HK-2 (cell line): ENCODE results near the gene KCNC3.

ENCODE experiments used
- DNase-seq: peaks from one replicate; pipeline ENCODE4 v3.0.0-alpha.2; 2018; ENCODE audit not compliant: unreplicated experiment

KCNC3 gene

DNA sequence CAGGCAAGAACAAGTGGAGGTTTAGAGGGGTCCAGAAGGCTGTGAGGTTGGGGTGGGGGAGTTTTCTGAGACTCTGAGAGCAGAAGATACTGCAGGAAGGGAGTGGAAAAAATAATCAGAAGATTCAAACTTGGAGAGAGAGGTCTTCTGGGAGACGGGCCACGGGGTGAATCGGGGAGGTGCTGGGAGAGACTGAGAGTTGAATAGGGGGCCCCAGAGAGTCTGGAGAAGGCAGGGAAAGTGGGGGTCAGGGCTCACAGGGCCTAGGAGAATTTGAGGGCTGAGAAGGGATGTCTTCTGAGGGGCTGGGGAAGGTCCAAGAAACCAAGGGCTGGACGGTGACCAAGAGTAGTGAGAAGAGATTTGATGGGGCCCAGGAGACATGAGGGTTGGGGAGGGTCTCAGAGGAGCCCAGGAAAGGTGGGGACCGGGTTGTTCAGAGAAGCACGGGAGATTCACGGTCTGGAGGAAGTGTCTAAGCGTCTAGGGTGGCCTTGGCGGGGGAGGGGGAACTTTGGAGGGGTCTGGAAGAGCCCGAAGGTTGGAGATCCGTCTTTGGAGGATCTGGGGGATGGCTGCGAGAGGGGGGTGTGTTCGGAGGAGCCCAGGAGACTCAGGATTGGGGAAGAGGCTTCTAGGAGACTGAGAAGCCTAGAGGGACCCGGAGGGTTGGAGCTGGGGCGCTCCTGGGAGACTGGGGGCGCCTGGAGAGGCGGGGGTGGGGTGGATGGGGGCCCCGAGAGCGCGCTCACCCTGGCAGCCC, 1.5 kb downstream of the KCNC3 start:
- DNase-seq = no peak

DNA sequence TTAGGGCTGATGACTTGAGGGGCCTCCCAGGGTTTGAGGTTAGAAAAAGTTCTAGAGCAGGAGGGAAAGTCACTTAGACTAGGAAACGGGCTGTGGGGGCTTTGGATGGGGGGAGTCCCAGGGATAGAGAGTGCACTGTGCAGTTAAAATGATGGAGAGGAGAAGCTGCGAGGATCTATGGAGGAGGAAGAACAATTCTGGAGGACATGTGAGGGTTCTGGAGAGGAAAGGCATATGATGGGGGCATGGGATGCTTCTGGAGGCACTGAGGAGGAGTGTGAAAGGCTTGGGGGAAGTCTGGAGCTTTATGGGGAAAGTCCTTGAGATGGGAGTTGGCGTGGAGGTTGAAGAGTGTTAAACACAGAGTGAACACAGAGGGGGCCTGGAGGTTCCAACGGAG, 2.2 kb downstream of the KCNC3 start:
- no peak for DNase-seq

DNA sequence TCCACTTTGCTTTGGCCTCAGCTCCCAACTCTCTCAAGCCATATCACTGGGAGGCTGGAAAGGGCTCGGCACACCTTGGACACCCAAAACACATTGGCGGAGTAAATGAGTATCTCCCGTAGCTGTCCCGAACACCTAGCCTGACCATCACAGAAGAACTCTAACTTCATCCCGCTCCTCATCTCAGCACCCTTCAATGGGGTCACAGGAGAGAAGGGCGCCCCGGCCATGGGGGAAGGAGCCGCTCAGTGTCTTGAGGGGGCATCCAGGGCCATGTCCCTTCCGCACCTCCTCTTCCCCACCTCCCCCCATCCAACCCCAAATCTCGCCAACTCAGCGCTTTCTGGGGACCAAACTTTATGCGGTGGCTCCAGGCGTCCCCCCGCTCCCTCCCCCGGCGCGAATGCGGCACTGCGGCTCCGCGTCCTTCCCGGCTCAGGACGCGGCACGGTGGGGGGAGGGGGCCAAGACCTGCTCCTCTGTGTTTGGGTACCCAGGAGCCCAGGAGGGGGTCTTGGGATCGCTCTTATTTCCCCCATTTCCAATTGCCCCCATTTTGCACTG, 3.0 kb downstream of the KCNC3 start:
- DNase-seq = no peak

DNA sequence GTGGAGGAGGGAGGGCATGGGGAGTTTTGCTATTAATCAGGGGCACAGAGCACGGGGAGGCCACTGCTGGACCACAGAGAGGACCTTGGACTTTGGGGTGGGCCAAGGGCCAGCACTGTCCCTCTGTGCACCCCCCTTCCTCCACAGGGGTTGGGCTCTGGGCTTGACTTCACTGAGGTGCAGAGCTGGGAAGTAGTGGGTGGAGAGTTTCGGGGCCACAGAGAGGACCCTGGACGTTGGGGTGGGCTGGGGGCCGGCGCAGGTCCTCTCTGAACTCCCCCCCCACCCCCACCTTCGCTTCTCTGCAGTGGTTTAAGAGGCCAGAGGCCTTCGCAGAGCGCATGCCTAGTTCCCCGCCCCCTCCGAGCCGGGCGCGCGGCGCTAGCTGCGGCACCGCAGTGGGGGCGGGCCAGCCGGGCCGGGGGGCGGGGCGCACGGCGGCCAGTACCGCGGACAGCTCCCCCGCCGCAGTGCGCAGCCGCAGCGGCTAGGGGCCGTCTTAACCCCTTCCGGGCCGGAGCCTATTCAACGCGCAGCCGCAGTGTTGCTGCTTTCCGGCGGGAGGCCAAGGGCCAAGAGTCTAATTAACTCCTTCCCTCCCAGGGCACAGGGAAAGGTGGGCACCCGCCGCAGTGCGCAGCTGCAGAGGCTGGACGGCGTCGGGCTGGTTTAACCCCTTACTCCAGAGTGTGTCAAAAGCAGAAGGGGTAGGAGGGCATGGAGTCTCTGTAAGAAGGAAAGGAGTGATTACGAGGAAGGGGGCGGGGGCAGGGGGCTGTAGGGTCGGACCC, 3.7 kb downstream of the KCNC3 start:
- peak; percentile 76 for DNase-seq

DNA sequence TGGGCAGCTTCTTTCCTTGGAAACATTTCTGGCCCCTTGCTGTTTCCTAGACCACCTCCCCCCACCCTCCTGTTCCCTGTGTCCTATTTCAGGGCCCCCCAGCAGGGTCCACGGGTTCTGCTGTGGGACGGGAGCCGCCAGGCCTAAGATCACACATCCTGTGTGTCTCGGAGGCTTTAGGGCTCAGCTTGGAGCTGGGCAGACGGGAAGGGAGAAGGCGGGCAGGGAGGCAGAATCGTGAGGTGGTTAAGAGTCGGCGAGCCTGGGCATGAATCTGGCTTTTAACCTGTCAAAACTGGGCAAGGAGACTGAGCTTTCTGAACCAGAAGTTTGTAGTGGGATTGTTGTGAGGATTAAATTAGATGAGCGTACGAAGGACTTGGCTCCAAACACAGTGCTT, 4.8 kb downstream of the KCNC3 start:
- no peak for DNase-seq

DNA sequence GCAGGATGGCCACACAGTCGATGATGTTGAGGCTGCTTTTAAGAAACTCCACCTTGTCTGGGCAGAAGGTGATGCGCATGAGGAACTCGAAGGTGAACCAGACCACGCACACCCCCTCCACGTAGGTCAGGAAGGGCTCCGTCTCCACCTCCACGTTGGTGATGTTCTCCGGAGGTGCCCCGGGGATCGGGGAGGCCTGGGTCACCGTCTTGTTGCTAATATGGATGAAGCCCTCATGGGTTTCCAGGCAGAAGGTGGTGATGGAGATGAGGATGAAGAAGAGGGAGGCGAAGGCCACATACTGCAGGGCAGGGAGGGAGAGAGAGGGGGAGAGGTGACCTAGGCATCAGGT, 5.4 kb downstream of the KCNC3 start:
- DNase-seq = no peak

DNA sequence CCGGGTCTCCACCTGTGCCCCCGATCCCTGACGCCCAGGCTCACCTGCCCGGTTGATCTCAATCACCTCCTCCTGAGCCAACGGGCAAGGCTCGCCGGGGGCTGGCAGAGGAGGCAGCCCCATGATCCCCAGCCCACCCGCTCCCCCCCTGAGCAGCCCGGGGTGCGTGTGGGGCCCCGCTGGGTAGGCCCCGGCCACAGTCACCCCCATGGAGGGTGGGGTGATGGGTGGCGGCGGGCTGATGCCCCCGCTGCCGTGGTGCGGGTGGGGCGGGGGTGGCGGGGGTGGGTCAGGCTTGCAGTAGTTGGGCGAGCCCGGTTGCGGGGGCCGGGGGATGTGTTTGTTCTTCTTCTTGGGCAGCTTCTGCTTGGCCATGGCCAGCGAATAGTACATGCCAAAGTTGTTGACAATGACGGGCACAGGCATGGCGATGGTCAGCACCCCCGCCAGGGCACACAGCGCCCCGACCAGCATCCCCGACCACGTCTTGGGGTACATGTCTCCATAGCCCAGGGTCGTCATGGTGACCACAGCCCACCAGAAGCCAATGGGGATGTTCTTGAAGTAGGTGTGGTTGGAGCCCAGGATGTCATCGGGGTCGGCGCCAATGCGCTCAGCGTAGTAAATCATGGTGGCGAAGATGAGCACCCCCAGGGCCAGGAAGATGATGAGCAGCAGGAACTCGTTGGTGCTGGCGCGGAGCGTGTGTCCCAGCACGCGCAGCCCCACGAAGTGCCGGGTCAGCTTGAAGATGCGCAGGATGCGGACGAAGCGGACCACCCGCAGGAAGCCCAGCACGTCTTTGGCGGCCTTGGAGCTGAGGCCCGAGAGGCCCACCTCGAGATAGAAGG, 6.0 kb downstream of the KCNC3 start:
- no peak for DNase-seq

DNA sequence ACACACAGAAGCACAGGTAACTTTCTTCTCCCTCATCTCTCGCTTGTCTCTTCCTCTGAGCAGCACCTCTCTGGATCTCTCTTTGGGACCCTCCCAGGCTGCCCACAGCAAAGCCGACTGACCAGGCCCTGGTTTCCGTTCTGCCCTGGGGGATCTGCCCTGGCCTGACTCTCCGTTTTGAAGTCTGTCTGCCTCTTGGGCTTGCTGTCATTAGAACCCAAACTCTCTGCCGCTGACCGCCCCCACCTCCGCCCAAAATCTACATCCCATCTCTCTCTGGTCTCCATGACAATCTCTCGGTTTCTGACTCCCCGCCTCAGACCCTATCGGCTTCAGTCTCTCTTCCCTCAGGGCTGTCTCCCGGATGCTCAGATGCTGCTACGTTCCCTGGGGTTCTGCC, 6.9 kb downstream of the KCNC3 start:
- no peak for DNase-seq

DNA sequence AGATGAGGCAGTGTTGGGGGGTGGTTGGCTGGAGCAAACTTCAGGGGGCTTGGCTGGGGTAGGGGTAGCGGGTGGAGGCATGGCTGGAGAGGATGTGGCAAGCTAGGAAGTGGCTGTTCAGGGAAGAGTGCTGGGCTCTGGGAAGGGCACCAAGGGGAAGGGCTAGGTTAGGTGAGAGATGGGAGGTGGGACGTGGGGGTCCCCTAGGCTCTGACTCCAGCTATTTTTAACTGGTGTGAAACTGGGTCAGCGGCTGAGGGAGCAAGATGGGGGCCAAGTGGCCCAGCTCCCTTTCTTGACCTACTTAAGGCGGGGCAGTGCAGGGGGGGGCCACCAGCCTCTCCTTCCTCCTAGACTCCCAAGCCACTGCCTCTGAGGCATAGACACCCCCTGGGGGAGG, 7.3 kb downstream of the KCNC3 start:
- no peak for DNase-seq

DNA sequence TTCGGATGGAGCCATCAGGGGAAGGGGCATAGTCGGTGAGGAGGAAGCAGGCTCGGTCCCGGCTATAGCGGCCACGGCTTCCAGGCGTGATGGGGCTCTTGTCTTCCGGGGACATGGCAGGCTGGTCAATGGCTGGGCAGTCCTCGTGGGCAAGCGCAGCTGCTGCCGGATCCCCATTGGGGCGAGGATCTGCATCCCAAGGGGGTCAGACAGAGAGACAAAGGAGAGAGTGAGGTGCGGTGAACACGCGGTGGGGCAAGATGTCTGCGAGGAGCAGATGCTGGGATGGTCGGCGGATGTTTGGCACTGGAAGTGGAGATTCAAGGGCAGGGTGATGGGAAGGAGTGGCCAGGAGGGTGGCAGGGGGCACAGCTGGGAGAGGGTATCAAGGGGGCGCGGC, 8.6 kb downstream of the KCNC3 start:
- no peak for DNase-seq

DNA sequence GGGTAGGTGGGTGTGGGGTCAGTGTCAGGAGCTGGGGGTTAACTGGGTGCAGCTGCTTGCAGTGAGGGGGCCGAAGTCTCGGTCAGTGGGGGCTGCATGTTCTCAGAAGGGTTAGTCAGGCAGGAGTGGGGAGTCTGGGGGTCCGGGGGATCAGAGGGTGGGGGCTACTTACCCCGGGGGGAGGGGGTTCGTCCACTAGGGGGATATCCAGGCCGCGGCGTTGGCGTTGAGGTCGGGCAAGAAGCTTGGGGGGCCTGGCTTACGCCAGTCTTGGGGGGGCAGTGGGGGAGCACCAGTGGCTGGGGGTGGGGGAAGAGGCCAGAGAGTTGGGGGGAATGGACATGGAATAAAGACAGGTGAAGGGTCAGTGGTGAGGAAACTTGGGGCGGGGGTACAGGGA, 9.1 kb downstream of the KCNC3 start:
- DNase-seq = no peak

DNA sequence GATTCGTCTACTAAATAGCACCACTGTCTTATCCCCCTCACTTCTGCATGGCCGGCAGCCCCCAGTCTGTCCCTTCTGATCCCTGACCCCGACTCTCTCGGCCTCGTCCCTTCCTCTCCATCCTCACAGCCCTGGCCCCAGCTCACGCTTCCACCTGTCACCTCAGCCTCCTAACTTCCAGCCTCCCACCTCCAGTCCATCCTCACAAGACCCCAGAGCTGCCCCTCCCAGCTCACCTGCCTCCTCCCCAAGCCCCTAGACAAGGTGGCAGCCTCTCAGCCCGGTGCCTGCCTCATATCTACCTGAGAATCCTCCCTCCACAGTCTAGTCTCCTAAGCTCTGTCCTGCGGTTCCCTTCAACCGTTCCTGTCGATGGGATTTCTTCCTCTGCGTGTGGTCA, 10.0 kb downstream of the KCNC3 start:
- DNase-seq = no peak

DNA sequence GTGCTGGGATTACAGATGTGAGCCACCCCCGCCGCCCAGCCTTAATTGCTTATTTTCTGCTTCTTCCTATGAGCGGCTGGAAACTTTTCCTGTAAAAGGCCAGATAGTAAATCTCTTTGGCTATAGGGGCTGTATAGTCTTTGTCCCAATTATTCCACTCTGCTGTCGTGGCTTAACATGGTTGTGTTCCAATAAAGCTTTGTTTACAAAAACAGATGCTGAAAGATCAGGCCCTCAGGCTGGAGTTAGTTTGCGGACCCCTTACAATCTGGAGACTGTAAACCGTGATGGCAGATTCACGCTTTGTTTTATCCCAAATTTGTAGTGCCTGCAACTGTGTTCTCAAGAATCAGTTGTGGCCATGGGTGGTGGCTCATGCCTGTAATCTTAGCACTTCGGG, 10.7 kb downstream of the KCNC3 start:
- DNase-seq = no peak

DNA sequence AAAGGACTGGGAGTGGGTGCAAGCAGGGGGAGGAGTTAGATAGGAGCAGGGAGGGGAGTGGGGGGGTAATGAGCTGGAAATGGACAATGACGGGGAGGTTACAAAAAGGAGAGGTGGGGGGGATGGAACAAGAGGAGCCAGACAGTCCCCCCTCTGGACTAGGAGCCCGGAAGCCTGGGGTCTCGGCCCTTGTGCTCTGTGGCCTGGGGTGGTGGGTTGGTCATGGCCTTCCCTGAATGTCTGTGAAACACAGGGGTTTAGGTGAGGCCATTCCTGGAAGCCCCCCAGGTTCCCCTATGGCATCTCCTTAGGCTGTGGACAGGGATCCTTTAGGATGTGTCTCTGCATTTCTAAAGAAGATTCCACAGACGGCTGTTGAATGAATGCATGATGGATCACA, 12.1 kb downstream of the KCNC3 start:
- DNase-seq = no peak

DNA sequence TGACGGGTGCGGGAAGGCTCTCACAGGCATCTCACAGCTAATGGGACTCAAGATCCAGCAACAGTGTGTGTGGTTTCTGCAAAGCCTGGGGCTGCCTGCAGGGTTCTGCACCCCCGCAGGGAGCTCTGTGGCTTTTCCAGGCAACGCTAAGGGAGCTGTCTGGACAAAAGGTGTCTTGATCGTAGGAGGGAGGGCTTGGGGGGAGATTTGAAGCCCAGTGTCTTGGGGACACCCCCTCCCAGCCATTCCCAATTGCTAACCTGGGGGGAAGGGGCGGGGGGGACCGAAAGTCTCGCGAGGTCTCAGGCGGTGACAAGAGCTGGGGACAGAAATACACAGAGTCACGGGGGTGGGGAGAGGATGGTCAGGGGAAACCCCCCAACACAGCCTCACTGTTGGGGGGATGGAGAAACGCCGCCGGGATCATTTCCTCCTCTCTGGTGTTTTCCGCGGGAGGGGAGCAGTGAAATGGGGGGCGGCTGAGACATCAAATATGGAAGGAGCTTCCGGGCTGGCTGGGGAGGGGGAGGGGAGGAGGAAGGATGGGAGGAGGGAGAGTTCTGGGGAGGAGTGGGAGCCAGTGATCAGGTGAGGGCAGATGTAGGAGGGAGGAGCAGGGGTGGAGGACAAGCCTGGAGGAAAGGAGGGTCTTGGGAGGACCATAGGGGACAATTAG, 13.3 kb downstream of the KCNC3 start:
- DNase-seq = no peak

DNA sequence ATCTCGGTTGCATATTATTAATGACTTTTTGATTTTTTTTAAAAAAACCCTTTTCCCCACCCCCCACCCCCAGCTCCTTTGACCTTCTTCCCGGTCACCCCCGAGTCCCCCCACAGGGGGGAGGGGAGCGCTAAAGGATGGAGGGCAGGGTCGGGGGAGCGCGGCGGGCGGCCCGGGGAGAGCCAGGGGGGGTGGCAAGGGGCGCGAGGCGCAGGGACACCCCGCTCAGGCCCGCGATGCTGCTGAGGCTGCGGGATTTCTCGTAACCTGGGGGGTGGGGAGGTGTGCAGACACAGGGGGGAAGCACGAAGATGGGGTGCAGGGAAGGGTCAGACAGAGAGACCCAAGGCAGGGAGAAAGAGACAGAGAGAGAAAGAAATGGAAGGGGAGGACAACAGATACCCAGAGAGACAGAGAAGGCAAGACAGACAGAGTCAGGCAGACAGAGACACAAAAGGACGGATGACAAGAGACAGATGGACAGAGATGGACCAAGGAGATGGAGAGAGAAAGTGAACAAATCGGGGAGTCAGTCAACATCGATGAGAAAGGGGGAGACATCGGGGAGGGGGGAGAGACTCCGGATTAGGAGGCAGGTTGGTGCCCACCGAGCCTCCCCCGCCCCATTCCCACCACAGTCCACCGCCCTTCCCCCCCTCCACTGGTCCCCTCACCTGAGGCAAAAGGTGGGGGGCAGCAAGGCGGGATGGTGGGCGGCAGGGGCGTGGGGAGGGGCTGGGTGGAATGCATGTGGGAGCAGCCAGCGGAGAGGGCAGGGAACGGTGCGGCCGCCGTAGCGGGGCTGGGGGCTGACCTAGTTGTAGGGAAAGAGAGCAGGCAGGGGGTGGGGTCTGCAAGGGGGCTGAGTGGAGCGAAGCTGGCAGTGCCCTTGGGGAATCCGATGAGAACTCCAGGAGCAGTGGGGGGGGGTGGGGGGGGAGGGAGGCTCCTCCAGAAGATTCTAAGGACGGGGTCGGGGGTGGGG, 14.2 kb downstream of the KCNC3 start:
- no peak for DNase-seq

DNA sequence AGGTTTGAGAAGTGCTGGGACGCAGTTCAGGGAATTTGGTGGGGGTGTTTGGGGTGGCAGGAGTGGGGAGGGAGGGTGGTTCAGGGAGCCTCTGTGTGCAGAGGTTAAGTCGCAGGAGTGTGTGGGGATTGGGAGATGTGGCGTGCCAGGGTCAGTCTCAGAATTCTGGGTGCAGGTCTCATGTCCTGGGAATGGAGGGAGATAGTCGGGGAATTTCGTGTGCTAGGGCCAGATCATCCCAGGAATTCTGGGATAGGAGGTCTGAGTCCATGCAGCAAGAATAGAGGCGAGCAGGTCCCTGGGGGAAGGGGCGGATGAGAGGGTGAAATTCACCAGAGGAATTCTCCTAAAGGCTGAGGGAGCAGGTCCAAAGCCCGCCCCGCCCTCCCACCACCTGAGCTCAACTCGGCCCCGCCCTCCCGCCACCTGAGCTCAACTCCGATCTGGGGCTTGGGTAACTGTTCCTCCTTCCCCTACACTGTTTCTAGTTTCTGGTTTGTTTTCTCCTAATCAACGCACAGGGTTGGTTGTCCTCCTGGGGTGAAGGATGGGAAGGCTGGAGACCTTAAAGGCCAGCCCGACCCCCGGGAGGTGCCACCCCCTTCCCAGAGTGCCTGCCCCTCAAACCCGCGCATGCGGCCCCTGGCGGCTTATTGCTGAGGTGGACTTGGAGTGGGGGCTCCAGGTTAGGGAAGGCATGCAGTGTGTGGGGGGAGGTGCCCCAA, 15.2 kb downstream of the KCNC3 start:
- DNase-seq = no peak

DNA sequence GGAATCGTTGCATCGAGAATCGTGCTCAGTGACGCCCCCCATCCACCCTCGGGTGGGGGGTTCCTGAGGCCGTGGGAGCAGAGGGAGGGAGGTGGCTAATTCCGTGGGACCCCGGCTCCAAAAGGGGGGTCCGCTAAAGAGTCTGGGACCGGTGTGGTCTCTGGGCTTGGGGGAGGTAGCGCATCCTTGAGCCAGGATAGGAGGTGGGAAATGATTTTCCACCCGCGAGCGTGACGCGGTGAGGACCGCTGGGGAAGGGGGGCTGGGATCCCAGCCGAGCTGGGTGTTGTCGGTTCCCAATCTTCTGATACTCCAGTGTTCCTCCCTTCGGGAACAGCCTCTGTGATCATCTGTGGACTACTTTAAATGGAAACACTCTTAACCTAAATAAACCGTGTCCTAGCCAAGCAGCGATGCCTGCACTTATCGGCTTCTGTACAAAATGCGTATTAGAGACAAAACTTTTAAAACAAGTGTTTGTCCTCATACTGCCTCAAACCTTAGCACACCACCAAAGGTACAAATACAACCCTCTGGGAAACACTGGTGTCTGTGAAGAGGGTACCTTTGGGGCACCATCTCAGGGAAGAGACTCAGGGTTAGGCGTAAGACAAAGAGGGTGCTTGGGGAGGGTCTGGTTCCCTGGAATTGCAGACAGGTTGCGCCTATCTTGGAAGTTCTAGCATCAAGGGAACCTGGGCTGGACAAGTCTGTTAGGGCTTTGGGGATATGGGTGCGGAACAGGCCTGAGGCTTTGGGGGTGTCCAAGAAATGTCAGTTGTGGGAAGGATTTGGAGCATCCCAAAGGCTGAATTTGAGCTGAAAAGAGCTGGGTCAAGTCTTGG, 16.0 kb downstream of the KCNC3 start:
- no peak for DNase-seq
